ENCODE results near the gene USP28.
"Not testable (repeated sequence)": the region's sequence is repeated elsewhere in the genome, so short reads cannot be mapped to it uniquely, and the experiment has no call there.

USP28 gene, protein sequence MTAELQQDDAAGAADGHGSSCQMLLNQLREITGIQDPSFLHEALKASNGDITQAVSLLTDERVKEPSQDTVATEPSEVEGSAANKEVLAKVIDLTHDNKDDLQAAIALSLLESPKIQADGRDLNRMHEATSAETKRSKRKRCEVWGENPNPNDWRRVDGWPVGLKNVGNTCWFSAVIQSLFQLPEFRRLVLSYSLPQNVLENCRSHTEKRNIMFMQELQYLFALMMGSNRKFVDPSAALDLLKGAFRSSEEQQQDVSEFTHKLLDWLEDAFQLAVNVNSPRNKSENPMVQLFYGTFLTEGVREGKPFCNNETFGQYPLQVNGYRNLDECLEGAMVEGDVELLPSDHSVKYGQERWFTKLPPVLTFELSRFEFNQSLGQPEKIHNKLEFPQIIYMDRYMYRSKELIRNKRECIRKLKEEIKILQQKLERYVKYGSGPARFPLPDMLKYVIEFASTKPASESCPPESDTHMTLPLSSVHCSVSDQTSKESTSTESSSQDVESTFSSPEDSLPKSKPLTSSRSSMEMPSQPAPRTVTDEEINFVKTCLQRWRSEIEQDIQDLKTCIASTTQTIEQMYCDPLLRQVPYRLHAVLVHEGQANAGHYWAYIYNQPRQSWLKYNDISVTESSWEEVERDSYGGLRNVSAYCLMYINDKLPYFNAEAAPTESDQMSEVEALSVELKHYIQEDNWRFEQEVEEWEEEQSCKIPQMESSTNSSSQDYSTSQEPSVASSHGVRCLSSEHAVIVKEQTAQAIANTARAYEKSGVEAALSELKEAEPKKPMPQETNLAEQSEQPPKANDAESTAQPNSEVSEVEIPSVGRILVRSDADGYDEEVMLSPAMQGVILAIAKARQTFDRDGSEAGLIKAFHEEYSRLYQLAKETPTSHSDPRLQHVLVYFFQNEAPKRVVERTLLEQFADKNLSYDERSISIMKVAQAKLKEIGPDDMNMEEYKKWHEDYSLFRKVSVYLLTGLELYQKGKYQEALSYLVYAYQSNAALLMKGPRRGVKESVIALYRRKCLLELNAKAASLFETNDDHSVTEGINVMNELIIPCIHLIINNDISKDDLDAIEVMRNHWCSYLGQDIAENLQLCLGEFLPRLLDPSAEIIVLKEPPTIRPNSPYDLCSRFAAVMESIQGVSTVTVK

GRCh38 chr11:113875234-113876073, at the start of gene USP28:
TSS of gene USP28 (minus strand) at chr11:113875572. CDS start at chr11:113875501, 71 bp downstream.
- peak; percentile 83 to 87 for DNase-seq

DNA sequence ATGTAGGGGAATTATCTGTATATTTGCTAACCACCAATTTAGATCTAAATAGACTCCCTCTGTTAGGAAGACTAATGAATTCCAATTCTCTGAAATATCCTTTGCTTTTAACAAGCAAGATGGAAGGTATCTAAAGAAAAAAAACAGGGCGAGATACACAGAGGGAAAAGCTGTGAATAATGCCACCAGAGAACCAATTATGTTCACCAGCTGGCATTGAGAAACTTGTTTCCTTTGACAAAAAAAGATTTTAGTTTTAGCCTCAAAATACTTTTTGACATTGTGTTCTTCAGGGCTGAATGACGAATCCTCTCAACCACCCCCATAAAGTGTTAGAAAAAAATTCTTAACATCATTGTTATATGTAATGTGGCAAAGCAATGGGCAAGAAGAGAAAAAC, 48.2 kb upstream of the USP28 start:
- no peak for DNase-seq

DNA sequence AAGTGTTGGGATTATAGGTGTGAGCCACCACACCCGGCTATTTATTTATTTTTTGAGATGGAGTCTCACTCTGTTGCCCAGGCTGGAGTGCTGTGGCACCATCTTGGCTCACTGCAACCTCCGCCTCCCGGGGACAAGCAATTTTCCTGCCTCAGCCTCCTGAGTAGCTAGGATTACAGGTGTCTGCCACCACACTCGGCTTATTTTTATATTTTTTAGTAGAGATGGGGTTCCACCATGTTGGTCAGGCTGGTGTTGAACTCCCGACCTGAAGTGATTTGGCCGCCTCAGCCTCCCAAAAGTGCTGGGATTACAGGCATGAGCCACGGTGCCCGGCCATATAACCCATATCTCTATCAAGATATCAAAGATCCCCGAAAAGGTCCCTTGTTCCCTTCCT, 36.1 kb upstream of the USP28 start:
- not testable (repeated sequence) for DNase-seq

DNA sequence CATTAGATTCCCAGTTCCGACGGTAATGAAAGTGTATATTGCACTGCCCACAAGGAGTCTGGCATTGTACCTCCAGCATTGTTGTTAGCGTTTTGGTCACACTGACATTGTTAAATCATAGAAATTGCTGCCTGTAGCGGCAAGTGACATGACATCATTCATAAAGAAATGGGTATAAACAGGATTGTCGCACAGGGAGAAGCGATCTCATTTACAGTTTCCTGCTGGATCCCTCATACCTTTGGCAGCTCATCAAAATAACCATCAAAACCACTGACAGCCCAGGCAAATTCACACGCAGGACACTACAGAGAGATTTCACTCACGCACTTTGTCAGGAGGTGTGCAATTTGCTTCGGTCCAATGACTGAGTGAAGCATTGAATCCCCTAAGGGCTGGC, 32.7 kb upstream of the USP28 start:
- no peak for DNase-seq

- DNase-seq = no peak
Observed at GRCh38 chr11:113907681-113908080, 32.3 kb upstream of the USP28 start.

- DNase-seq = no peak
Observed at GRCh38 chr11:113907152-113907551, 31.8 kb upstream of the USP28 start.

DNA sequence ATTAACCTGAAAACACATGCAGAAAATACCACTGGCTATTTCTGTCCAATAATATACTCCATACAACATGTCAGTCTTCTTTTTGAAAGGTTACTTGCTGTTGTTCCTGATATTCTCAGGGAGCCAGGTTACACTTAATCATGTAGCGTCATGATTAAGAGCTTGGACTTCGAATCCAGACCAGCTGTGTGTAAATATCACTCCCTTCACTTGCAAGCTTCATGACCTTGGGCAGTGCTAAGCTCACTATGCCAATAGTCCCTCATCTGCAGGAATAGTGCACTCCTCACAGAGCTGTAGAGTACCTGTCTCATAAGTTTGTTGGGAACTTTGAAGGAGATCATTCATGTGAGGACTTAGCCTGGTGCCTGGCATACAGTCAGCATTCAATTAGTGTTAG, 31.1 kb upstream of the USP28 start:
- no peak for DNase-seq

- DNase-seq = no peak
Observed at GRCh38 chr11:113906038-113906437, 30.7 kb upstream of the USP28 start.

DNA sequence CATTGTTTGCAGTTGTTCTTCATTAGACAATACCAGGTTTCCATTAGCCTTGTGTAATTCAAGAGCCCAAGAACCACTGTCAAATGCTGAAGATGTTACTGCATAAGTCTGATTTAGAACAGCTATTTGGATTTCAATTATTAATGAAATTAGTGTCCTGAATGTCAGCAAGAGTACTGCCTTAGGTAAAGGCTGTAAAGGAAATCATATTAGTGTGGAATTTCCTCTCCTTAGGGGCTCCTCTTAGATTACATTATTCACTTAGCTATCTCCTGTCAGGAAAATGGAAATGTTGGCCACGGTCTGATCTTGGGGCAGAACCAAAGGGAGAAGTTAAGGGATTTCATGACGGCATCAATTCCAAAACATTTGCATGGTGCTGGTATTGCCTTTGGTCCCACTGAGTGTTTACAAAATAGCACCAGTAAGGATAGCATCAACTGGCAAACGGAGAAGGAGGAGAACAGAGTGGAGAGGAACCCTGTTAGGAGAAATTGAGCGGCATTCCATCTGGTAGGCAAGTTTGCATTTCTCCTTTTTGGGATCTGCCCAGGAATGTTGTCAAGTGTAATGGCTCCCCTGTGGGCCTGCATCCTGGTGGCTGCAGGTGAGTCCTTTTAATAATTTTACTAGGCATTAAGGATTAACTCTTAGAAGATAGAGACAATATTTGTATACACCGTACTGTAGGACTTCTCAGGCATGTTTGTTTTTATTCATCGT, 29.2 kb upstream of the USP28 start, which contains the start of gene HTR3B:
TSS of gene HTR3B (plus strand) at position 418 of the 723 bp plus-strand sequence. CDS start at position 556, 138 bp downstream.
- DNase-seq = no peak

DNA sequence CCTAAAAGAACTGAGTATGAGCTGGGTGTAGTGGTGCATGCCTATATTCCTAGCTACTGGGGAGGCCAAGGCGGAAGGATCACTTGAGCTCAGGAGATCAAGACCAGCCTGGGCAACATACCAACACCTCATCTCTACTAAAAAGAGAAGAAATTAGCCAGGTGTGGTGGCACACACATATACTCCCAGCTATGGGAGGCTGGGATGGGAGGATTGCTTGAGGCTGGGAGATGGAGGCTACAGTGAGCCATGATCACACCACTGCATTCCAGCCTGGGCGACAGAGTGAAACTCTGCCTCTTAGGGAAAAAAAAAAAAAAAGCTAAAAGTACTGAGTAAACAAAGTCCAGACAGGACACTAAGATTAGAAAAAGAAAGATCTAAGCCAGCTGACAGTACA, 25.8 kb upstream of the USP28 start:
- no peak for DNase-seq

DNA sequence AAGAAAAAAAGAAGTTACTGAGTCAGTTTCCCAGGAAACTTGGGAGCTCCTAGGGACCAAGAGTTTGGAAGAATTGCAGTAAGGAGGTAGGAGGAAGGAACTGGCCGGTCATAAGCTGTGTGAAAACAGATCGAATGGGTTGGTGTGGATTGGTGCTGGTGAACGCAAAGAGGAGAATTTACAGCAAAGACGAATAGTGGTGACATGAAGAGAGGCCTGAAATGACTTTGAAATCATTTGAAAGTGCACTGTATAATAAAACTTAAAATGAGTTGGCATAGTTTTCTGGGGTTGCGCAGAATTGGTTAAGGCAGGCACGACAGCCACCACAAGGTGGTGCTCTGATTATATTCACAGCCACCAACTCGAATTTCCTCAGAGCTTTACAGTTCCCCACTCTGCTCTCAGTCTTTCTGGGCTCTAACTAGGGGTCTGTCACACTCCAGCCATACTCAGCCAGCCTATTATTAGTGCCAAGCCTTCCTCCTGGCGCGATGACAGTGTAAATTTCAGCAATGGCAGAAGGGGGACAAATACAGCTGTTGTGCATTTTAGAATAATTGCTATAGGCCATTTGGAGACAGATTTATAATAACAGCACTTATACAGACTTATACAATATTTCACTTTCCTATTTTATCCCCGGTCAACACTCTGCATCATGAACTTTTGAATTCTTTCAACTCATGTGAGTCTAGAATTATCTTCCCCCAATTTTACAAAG, 20.9 kb upstream of the USP28 start:
- peak; percentile 36 to 40 for DNase-seq

GRCh38 chr11:113895367-113896155, 20.2 kb upstream of the USP28 start:
- DNase-seq = no peak

DNA sequence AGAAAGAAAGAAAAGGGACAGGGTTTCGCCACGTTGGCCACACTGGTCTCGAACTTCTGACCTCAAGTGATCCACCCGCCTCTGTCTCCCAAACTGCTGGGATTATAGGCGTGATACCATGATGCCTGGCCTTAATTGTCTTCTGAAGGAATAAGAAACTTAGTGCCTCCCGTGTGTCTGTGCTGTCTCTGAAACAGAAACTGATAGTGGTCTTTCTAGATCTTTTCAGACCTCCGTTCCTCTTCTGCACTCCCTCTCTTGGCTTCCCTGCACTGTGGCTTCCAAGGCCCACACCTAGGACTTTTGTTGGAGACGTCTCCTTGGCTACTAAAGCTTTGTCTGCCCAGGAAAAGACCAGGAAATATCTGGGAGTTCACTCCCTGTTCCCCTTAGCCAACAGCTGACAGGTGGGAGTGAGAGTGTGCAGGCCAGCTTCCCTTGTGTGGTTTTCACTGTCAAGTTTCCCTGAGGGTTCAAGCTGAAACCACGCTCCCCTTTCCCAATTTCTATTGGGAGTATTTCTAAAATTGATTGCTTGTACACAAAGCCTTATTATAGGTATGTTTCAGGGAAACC, 19.1 kb upstream of the USP28 start:
- DNase-seq = no peak

- no peak for DNase-seq
Observed at GRCh38 chr11:113888848-113889247, 13.5 kb upstream of the USP28 start.

GRCh38 chr11:113885897-113886296, 10.5 kb upstream of the USP28 start:
- no peak for DNase-seq

DNA sequence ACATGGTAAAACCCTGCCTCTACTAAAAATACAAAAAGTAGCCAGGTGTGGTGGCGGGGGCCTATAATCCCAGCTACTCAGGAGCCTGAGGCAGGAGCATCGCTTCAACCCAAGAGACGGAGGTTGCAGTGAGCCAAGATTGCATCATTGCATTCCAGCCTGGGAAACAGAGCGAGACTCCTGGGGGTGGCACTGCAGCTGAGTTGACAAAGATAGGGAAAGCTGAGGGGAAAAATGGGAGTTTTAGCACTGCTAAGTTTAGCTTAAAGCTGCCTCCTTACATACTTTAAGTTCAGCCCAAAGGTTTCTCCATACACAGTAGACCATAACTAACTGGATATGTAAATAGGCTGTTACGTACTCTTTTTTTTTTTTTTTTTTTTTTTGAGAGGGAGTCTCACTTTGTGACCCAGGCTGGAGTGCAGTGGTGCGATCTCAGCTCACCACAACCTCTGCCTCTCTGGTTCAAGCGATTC, 9.0 kb upstream of the USP28 start:
- DNase-seq = no peak

- no peak for DNase-seq
Observed at GRCh38 chr11:113881856-113882255, 6.5 kb upstream of the USP28 start.

- DNase-seq = no peak
Observed at GRCh38 chr11:113880971-113881370, 5.6 kb upstream of the USP28 start.

- not testable (repeated sequence) for DNase-seq
Observed at GRCh38 chr11:113879446-113879845, 4.1 kb upstream of the USP28 start.

- DNase-seq = no peak
Observed at GRCh38 chr11:113877670-113878055, 2.3 kb upstream of the USP28 start.

Data from CD4-positive, alpha-beta T cell treated with Interleukin-1 beta for 1 hour (primary cell).